Measurements from ENCODE around the gene FOXP1. TPM values are rescaled to one million over a fixed set of nuclear protein-coding genes. Genes with fewer than 3 reads are reported as not detected.
A peak's percentile ranks its signal among the peaks of the same experiment; 100 is the strongest.

FOXP1 gene
- total RNA-seq, 1 donor from 2014 or later: 27.3 TPM

GRCh38 chr3:71570546-71570945, 13.0 kb downstream of the FOXP1 start:
- H3K36me3 ChIP-seq: no peaks in the 10 kb centered on the region
- DNase-seq (ENCODE audit: low spot score): no peak
- peaks cover 39% of the 10 kb centered on the region for H4K20me1 ChIP-seq (ENCODE audit: low read depth)
- H3K79me2 ChIP-seq (ENCODE audit: low read depth): peaks cover 5% of the 10 kb centered on the region
- peaks cover 5% of the 10 kb centered on the region for H3K4me1 Mint-ChIP-seq
- no peaks in the 10 kb centered on the region for H3K27me3 ChIP-seq
- TF ChIP-seq EZH2phosphoT487 (IDR thresholded peaks at IDR 0.05) (no peak), CTCF (IDR thresholded peaks at IDR 0.05) (no peak), EZH2 (IDR thresholded peaks at IDR 0.05) (no peak)
- H3K4me1 ChIP-seq: peaks cover 31% of the 10 kb centered on the region
- no peaks in the 10 kb centered on the region for H3K9me3 Mint-ChIP-seq
- peaks cover 33% of the 10 kb centered on the region for H3K36me3 Mint-ChIP-seq
- no peaks in the 10 kb centered on the region for H3K27me3 Mint-ChIP-seq (ENCODE audit: insufficient read depth, low read depth)
- no peak overlapping the region for H2AFZ ChIP-seq (replicated peaks)
- H3K4me3 Mint-ChIP-seq: no peak overlapping the region
- H3K27ac Mint-ChIP-seq: no peak overlapping the region
- no peak overlapping the region for H3K4me2 ChIP-seq
- no peak overlapping the region for H3K9ac ChIP-seq
- no peaks in the 10 kb centered on the region for H3F3A ChIP-seq (ENCODE audit: low read depth)
- no peak overlapping the region for H3K27ac ChIP-seq
- H3K9me3 ChIP-seq (ENCODE audit: low read depth): no peaks in the 10 kb centered on the region
- H3K4me3 ChIP-seq: no peak overlapping the region

GRCh38 chr3:71568207-71568606, 15.3 kb downstream of the FOXP1 start:
- Histone ChIP-seq H3K4me1 (peaks cover 19% of the 10 kb centered on the region), H3K4me3 (no peak overlapping the region), H3K9me3 (ENCODE audit: low read depth) (no peaks in the 10 kb centered on the region), H3K79me2 (ENCODE audit: low read depth) (peaks cover 5% of the 10 kb centered on the region), H3K9ac (no peak overlapping the region), H3F3A (ENCODE audit: low read depth) (no peaks in the 10 kb centered on the region), H3K27ac (no peak overlapping the region), H4K20me1 (ENCODE audit: low read depth) (peaks cover 33% of the 10 kb centered on the region), H3K4me2 (no peak overlapping the region), H3K36me3 (no peaks in the 10 kb centered on the region), H3K27me3 (no peaks in the 10 kb centered on the region), H2AFZ (replicated peaks) (no peak overlapping the region)
- Mint-ChIP-seq H3K4me1 (no peaks in the 10 kb centered on the region), H3K4me3 (no peak overlapping the region), H3K27me3 (ENCODE audit: insufficient read depth, low read depth) (no peaks in the 10 kb centered on the region), H3K9me3 (no peaks in the 10 kb centered on the region), H3K36me3 (peaks cover 34% of the 10 kb centered on the region), H3K27ac (no peak overlapping the region)
- DNase-seq (ENCODE audit: low spot score): no peak
- TF ChIP-seq EZH2phosphoT487 (IDR thresholded peaks at IDR 0.05) (no peak), EZH2 (IDR thresholded peaks at IDR 0.05) (no peak), CTCF (IDR thresholded peaks at IDR 0.05) (no peak)

- no peak overlapping the region for H3K4me2 ChIP-seq
- DNase-seq (ENCODE audit: low spot score): peak; percentile 21
- peaks cover 34% of the 10 kb centered on the region for H3K36me3 Mint-ChIP-seq
- H2AFZ ChIP-seq (replicated peaks): no peak overlapping the region
- no peak overlapping the region for H3K4me3 Mint-ChIP-seq
- H3K27me3 Mint-ChIP-seq (ENCODE audit: insufficient read depth, low read depth): no peaks in the 10 kb centered on the region
- H3K9me3 ChIP-seq (ENCODE audit: low read depth): no peaks in the 10 kb centered on the region
- H4K20me1 ChIP-seq (ENCODE audit: low read depth): peaks cover 40% of the 10 kb centered on the region
- peaks cover 15% of the 10 kb centered on the region for H3K4me1 ChIP-seq
- no peaks in the 10 kb centered on the region for H3K79me2 ChIP-seq (ENCODE audit: low read depth)
- H3K9ac ChIP-seq: no peak overlapping the region
- H3K4me1 Mint-ChIP-seq: no peaks in the 10 kb centered on the region
- H3F3A ChIP-seq (ENCODE audit: low read depth): no peaks in the 10 kb centered on the region
- TF ChIP-seq EZH2phosphoT487 (IDR thresholded peaks at IDR 0.05) (no peak), EZH2 (IDR thresholded peaks at IDR 0.05) (no peak), CTCF (IDR thresholded peaks at IDR 0.05) (no peak)
- H3K4me3 ChIP-seq: no peak overlapping the region
- no peak overlapping the region for H3K27ac ChIP-seq
- no peaks in the 10 kb centered on the region for H3K36me3 ChIP-seq
- no peaks in the 10 kb centered on the region for H3K27me3 ChIP-seq
- H3K27ac Mint-ChIP-seq: no peak overlapping the region
- no peaks in the 10 kb centered on the region for H3K9me3 Mint-ChIP-seq
These were observed 16.8 kb downstream of the FOXP1 start for GRCh38 chr3:71566776-71567175.

All from neural progenitor cell (in vitro differentiated cells).